Measurements from ENCODE around the gene ZNF143.

GRCh38 chr11:9462806-9463537 is 2.2 kb downstream of the ZNF143 start:
- no peak for TF ChIP-seq POLR2A (IDR thresholded peaks at IDR 0.05)
- no peak for TF ChIP-seq CTCF (IDR thresholded peaks at IDR 0.05)

Data from lower leg skin (tissue), 3 donors.